Dendritic cell treated with granulocyte-macrophage colony-stimulating factor and Interleukin-4, amounts not matched to agents 40 ng/mL and 50 ng/mL, for 4 days (primary cell): ENCODE results near the gene DLL3.

Experiments used
- H3K27ac Mint-ChIP-seq: one replicate; pipeline ENCODE4 v1.8.0; 2022; ENCODE audit warnings: mild to moderate bottlenecking, mixed read lengths
- H3K27me3 Mint-ChIP-seq: one replicate; pipeline ENCODE4 v1.8.0; 2022; ENCODE audit warnings: mild to moderate bottlenecking, mixed read lengths
- H3K36me3 Mint-ChIP-seq: one replicate; pipeline ENCODE4 v1.8.0; 2022; ENCODE audit warnings: low read depth, mixed read lengths
- H3K4me1 Mint-ChIP-seq: one replicate; pipeline ENCODE4 v1.8.0; 2022; ENCODE audit warnings: low read depth, mixed read lengths
- H3K4me3 Mint-ChIP-seq: one replicate; pipeline ENCODE4 v1.8.0; 2022; ENCODE audit warnings: mild to moderate bottlenecking, moderate library complexity, mixed read lengths
- H3K9me3 Mint-ChIP-seq: one replicate; pipeline ENCODE4 v1.8.0; 2022; ENCODE audit warnings: mixed read lengths
- intact Hi-C: fragments of 100-400 bp; cut with micrococcal nuclease; formaldehyde crosslinking; loops from one replicate; pipeline ENCODE4 v1.15.0; 2022

DLL3 gene

GRCh38 chr19:39497996-39498797, 550 bp upstream of the DLL3 start:
- H3K4me1 Mint-ChIP-seq, result peaks cover 23% of the 10 kb centered on the region
- no peak overlapping the region for H3K4me3 Mint-ChIP-seq
- H3K9me3 Mint-ChIP-seq, result no peaks in the 10 kb centered on the region
- no peak overlapping the region for H3K27ac Mint-ChIP-seq
- intact Hi-C loops, result loop anchor here (2.0 kb wide), 1 partner anchor 35 kb away; the partner anchor contains the start of gene EID2B
- H3K27me3 Mint-ChIP-seq, result peaks cover 65% of the 10 kb centered on the region
- no peaks in the 10 kb centered on the region for H3K36me3 Mint-ChIP-seq

GRCh38 chr19:39499932-39500331, 1.2 kb downstream of the DLL3 start:
- no peak overlapping the region for H3K27ac Mint-ChIP-seq
- H3K27me3 Mint-ChIP-seq, result peaks cover 82% of the 10 kb centered on the region
- H3K4me1 Mint-ChIP-seq, result peaks cover 26% of the 10 kb centered on the region
- H3K9me3 Mint-ChIP-seq, result no peaks in the 10 kb centered on the region
- intact Hi-C loops, result loop anchor here (2.0 kb wide), 1 partner anchor 33 kb away; the partner anchor contains the start of gene EID2B
- no peak overlapping the region for H3K4me3 Mint-ChIP-seq
- H3K36me3 Mint-ChIP-seq, result no peaks in the 10 kb centered on the region

GRCh38 chr19:39500543-39500942, 1.8 kb downstream of the DLL3 start:
- Mint-ChIP-seq H3K36me3 (no peaks in the 10 kb centered on the region), H3K4me3 (no peak overlapping the region), H3K9me3 (no peaks in the 10 kb centered on the region), H3K27ac (no peak overlapping the region), H3K4me1 (peaks cover 26% of the 10 kb centered on the region), H3K27me3 (peaks cover 86% of the 10 kb centered on the region)
- intact Hi-C loops, result no loop called here

- Mint-ChIP-seq H3K4me3 (no peak overlapping the region), H3K9me3 (no peaks in the 10 kb centered on the region), H3K27ac (no peak overlapping the region), H3K4me1 (peaks cover 28% of the 10 kb centered on the region), H3K27me3 (peaks cover 88% of the 10 kb centered on the region), H3K36me3 (no peaks in the 10 kb centered on the region)
- intact Hi-C loops, result no loop called here
Measured at GRCh38 chr19:39501340-39501739, 2.6 kb downstream of the DLL3 start.

GRCh38 chr19:39502640-39503417, 4.1 kb downstream of the DLL3 start:
- intact Hi-C loops, result no loop called here
- no peaks in the 10 kb centered on the region for H3K36me3 Mint-ChIP-seq
- peaks cover 89% of the 10 kb centered on the region for H3K27me3 Mint-ChIP-seq
- no peak overlapping the region for H3K27ac Mint-ChIP-seq
- no peaks in the 10 kb centered on the region for H3K9me3 Mint-ChIP-seq
- peaks cover 38% of the 10 kb centered on the region for H3K4me1 Mint-ChIP-seq
- no peak overlapping the region for H3K4me3 Mint-ChIP-seq

- intact Hi-C loops, result no loop called here
- H3K27me3 Mint-ChIP-seq, result peaks cover 85% of the 10 kb centered on the region
- H3K4me1 Mint-ChIP-seq, result peaks cover 21% of the 10 kb centered on the region
- H3K9me3 Mint-ChIP-seq, result no peaks in the 10 kb centered on the region
- H3K27ac Mint-ChIP-seq, result no peak overlapping the region
- peak overlapping the region; percentile 48 for H3K4me3 Mint-ChIP-seq
- no peaks in the 10 kb centered on the region for H3K36me3 Mint-ChIP-seq
Measured at GRCh38 chr19:39506598-39506943, 7.8 kb downstream of the DLL3 start.

- Mint-ChIP-seq H3K27me3 (peaks cover 86% of the 10 kb centered on the region), H3K36me3 (no peaks in the 10 kb centered on the region), H3K27ac (no peak overlapping the region), H3K4me1 (peaks cover 21% of the 10 kb centered on the region), H3K9me3 (no peaks in the 10 kb centered on the region), H3K4me3 (peak overlapping the region; percentile 72)
- intact Hi-C loops, result no loop called here
Measured at GRCh38 chr19:39506944-39507714, 8.4 kb downstream of the DLL3 start.

GRCh38 chr19:39507715-39508364, 9.1 kb downstream of the DLL3 start:
- Mint-ChIP-seq H3K27me3 (peaks cover 93% of the 10 kb centered on the region), H3K27ac (no peak overlapping the region), H3K9me3 (no peaks in the 10 kb centered on the region), H3K4me1 (peaks cover 21% of the 10 kb centered on the region), H3K4me3 (peak overlapping the region; percentile 72), H3K36me3 (no peaks in the 10 kb centered on the region)
- intact Hi-C loops, result no loop called here

GRCh38 chr19:39508629-39509028, 9.9 kb downstream of the DLL3 start:
- peaks cover 93% of the 10 kb centered on the region for H3K27me3 Mint-ChIP-seq
- no peaks in the 10 kb centered on the region for H3K36me3 Mint-ChIP-seq
- intact Hi-C loops, result no loop called here
- H3K4me3 Mint-ChIP-seq, result no peak overlapping the region
- peaks cover 14% of the 10 kb centered on the region for H3K4me1 Mint-ChIP-seq
- H3K27ac Mint-ChIP-seq, result no peak overlapping the region
- no peaks in the 10 kb centered on the region for H3K9me3 Mint-ChIP-seq

GRCh38 chr19:39509233-39509632, 10.5 kb downstream of the DLL3 start:
- H3K4me3 Mint-ChIP-seq, result no peak overlapping the region
- H3K4me1 Mint-ChIP-seq, result peaks cover 14% of the 10 kb centered on the region
- peaks cover 93% of the 10 kb centered on the region for H3K27me3 Mint-ChIP-seq
- intact Hi-C loops, result no loop called here
- no peaks in the 10 kb centered on the region for H3K9me3 Mint-ChIP-seq
- H3K36me3 Mint-ChIP-seq, result no peaks in the 10 kb centered on the region
- H3K27ac Mint-ChIP-seq, result no peak overlapping the region

GRCh38 chr19:39512988-39513387, 14.2 kb downstream of the DLL3 start:
- H3K36me3 Mint-ChIP-seq, result no peaks in the 10 kb centered on the region
- intact Hi-C loops, result no loop called here
- H3K27me3 Mint-ChIP-seq, result peaks cover 93% of the 10 kb centered on the region
- H3K4me3 Mint-ChIP-seq, result no peak overlapping the region
- H3K27ac Mint-ChIP-seq, result no peak overlapping the region
- no peaks in the 10 kb centered on the region for H3K9me3 Mint-ChIP-seq
- H3K4me1 Mint-ChIP-seq, result peaks cover 22% of the 10 kb centered on the region

GRCh38 chr19:39514840-39515550, 16.2 kb downstream of the DLL3 start, which contains the start of gene SELENOV:
Gene SELENOV, plus strand, starts transcription at chr19:39515139. Its CDS starts 74 bp downstream, at chr19:39515213.
- Mint-ChIP-seq H3K4me3 (peak within 1 kb of the TSS; percentile 24), H3K27ac (peak within 1 kb of the TSS; percentile 13), H3K36me3 (no peaks in the 10 kb centered on the region), H3K4me1 (peaks cover 22% of the 10 kb centered on the region), H3K9me3 (no peaks in the 10 kb centered on the region), H3K27me3 (peaks cover 90% of the 10 kb centered on the region)
- intact Hi-C loops, result no loop called here
